Panc1 (cell line): ENCODE measurements around the gene ZNF664. TPM values are rescaled to one million over a fixed set of nuclear protein-coding genes. Genes with fewer than 3 reads are reported as not detected.

Experiments used
- ATAC-seq: fragments of 200-7000 bp; cut with Tn5 transposase; 2 replicates; pipeline ENCODE4 v1.9.1; 2020; ENCODE audit warnings: mild to moderate bottlenecking, moderate library complexity
- BruUV-seq: library from RNA; stranded (reverse); fragments of 400-500 nt; replicated peaks from 2 replicates; lab custom pipeline; 2021; lab: Mats Ljungman, UMichigan
- CTCF ChIA-PET: fragments of 300-600 bp; sonication (Branson Sonifier 250); formaldehyde crosslinking; loops from one replicate; lab custom pipeline; 2022; ENCODE audit warnings: antibody characterized with exemption; lab: Charles Lee
- POLR2A ChIA-PET: fragments of 300-600 bp; sonication (Branson Sonifier 250); formaldehyde crosslinking; loops from one replicate; lab custom pipeline; 2022; ENCODE audit warnings: antibody characterized with exemption; lab: Charles Lee
- DNase-seq: peaks from one replicate; pipeline ENCODE4 v3.0.0-alpha.2; 2010; ENCODE audit warnings: low read depth, low spot score
- H3K27ac ChIP-seq: 2 replicates; pipeline ENCODE4 v1.5.1; 2011; ENCODE audit warnings: mild to moderate bottlenecking, low read length, inconsistent platforms
- H3K27me3 ChIP-seq: fragments of 200-500 bp; sonication (Bioruptor generic); 2 replicates; pipeline ENCODE4 v1.6.0; 2014; ENCODE audit warnings: low read length, inconsistent platforms; ENCODE audit not compliant: control insufficient read depth, insufficient read depth
- H3K36me3 ChIP-seq: fragments of 200-500 bp; sonication (Bioruptor generic); 2 replicates; pipeline ENCODE4 v1.5.1; 2014; ENCODE audit warnings: inconsistent platforms, mild to moderate bottlenecking, low read length, moderate library complexity; ENCODE audit not compliant: control insufficient read depth, insufficient read depth
- H3K4me1 ChIP-seq: 2 replicates; pipeline ENCODE4 v1.5.1; 2011; ENCODE audit warnings: inconsistent platforms, mild to moderate bottlenecking, low read length, moderate library complexity; ENCODE audit not compliant: control insufficient read depth, insufficient read depth
- H3K4me3 ChIP-seq, 2 experiments: 2 replicates each; pipeline ENCODE4 v1.5.1; 2011 to 2012; ENCODE audit warnings: low read depth in 2 of 2, low read length in 2 of 2, mild to moderate bottlenecking in 2 of 2, inconsistent platforms in 1 of 2, moderate library complexity in 1 of 2
- H3K9me3 ChIP-seq: fragments of 200-500 bp; sonication (Bioruptor generic); 2 replicates; pipeline ENCODE4 v1.5.1; 2014; ENCODE audit warnings: low read depth, mild to moderate bottlenecking, inconsistent platforms, low read length, moderate library complexity; ENCODE audit not compliant: control insufficient read depth, insufficient read depth
- POLR2AphosphoS5 ChIP-seq: IDR thresholded peaks from 2 replicates; pipeline ENCODE4 v1.6.1; 2012; ENCODE audit warnings: mild to moderate bottlenecking, low read depth, low read length, moderate library complexity
- SIN3A ChIP-seq: IDR thresholded peaks from 2 replicates; pipeline ENCODE4 v1.6.1; 2012; ENCODE audit warnings: low read depth, mild to moderate bottlenecking, low read length, moderate library complexity, borderline replicate concordance; ENCODE audit not compliant: insufficient read depth
- TCF7L2 ChIP-seq: IDR thresholded peaks from 2 replicates; pipeline ENCODE4 v1.6.1; 2011; ENCODE audit warnings: mild to moderate bottlenecking, low read depth, low read length, inconsistent platforms
- in situ Hi-C: cut with HindIII; loops from 2 replicates; pipeline ENCODE4 v1.10.0; 2016; ENCODE audit warnings: low sequenced_read_pairs, low pct_unique_long_range_greater_than_20kb
- intact Hi-C: fragments of 100-400 bp; cut with micrococcal nuclease; formaldehyde crosslinking; loops from one replicate; pipeline ENCODE4 v1.10.0; 2022; ENCODE audit not compliant: unreplicated experiment
- total RNA-seq: library from RNA; stranded (reverse); gene quantifications from one replicate; pipeline ENCODE4 v1.2.1, GENCODE V29; 2021; ENCODE audit not compliant: unreplicated experiment
- TF ChIP-seq, protein P1 (sequence below), 2 experiments: IDR thresholded peaks; 2 replicates each; pipeline ENCODE4 v1.6.1; 2011 to 2012; ENCODE audit warnings: low read depth in 2 of 2, control low read depth in 1 of 2, low read length in 1 of 2, mild to moderate bottlenecking in 1 of 2, moderate library complexity in 1 of 2; ENCODE audit not compliant: insufficient read depth in 1 of 2
- TF ChIP-seq, protein P2 (sequence below): fragments of 450-650 bp; IDR thresholded peaks from 2 replicates; pipeline ENCODE4 v1.5.1; 2017; ENCODE audit warnings: mild to moderate bottlenecking

ZNF664 gene
- total RNA-seq, 1 experiment from 2014 or later: 115 TPM

DNA sequence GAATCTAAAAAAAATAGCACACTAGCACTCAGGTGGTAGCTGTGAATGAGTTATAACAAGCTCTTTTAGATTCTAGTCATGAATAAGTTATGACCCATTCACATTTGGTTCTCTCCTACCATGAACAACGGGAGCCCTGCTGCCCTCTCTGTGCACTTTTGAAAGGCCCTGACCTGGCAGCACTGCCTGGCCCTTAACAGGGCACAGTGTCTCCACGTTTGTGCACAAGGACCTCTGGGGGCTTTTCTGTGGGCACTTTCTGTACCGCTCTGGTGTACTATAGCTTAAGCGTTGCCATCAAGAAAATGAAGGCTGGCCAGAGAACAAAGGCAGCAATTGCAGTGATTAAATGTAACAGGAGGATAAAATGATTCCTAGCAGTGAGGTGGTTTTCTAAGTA is 21.5 kb upstream of the ZNF664 start:
- no peak for TF ChIP-seq TCF7L2
- TF ChIP-seq, protein P1, sequence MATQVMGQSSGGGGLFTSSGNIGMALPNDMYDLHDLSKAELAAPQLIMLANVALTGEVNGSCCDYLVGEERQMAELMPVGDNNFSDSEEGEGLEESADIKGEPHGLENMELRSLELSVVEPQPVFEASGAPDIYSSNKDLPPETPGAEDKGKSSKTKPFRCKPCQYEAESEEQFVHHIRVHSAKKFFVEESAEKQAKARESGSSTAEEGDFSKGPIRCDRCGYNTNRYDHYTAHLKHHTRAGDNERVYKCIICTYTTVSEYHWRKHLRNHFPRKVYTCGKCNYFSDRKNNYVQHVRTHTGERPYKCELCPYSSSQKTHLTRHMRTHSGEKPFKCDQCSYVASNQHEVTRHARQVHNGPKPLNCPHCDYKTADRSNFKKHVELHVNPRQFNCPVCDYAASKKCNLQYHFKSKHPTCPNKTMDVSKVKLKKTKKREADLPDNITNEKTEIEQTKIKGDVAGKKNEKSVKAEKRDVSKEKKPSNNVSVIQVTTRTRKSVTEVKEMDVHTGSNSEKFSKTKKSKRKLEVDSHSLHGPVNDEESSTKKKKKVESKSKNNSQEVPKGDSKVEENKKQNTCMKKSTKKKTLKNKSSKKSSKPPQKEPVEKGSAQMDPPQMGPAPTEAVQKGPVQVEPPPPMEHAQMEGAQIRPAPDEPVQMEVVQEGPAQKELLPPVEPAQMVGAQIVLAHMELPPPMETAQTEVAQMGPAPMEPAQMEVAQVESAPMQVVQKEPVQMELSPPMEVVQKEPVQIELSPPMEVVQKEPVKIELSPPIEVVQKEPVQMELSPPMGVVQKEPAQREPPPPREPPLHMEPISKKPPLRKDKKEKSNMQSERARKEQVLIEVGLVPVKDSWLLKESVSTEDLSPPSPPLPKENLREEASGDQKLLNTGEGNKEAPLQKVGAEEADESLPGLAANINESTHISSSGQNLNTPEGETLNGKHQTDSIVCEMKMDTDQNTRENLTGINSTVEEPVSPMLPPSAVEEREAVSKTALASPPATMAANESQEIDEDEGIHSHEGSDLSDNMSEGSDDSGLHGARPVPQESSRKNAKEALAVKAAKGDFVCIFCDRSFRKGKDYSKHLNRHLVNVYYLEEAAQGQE (IDR thresholded peaks at IDR 0.05; ENCODE audit: insufficient read depth in 1 of 2, low read depth in 2 of 2, low read length in 1 of 2): no peak
- TF ChIP-seq, protein P2, sequence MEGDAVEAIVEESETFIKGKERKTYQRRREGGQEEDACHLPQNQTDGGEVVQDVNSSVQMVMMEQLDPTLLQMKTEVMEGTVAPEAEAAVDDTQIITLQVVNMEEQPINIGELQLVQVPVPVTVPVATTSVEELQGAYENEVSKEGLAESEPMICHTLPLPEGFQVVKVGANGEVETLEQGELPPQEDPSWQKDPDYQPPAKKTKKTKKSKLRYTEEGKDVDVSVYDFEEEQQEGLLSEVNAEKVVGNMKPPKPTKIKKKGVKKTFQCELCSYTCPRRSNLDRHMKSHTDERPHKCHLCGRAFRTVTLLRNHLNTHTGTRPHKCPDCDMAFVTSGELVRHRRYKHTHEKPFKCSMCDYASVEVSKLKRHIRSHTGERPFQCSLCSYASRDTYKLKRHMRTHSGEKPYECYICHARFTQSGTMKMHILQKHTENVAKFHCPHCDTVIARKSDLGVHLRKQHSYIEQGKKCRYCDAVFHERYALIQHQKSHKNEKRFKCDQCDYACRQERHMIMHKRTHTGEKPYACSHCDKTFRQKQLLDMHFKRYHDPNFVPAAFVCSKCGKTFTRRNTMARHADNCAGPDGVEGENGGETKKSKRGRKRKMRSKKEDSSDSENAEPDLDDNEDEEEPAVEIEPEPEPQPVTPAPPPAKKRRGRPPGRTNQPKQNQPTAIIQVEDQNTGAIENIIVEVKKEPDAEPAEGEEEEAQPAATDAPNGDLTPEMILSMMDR: no peak
- TF ChIP-seq SIN3A: no peak
- no peak for TF ChIP-seq POLR2AphosphoS5
- Histone ChIP-seq H3K4me1 (no peaks in the 10 kb centered on the region; the same call in 1 of the 2 replicates), H3K27me3 (no peaks in the 10 kb centered on the region), H3K4me3 (no peak overlapping the region), H3K9me3 (no peaks in the 10 kb centered on the region), H3K36me3 (no peaks in the 10 kb centered on the region), H3K27ac (no peak overlapping the region)
- ATAC-seq (no peak), DNase-seq (no peak)
- CTCF ChIA-PET: no interaction called here
- POLR2A ChIA-PET: no interaction called here
- intact Hi-C loops: no loop called here
- no TSS peak for BruUV-seq
- in situ Hi-C loops: no loop called here

DNA sequence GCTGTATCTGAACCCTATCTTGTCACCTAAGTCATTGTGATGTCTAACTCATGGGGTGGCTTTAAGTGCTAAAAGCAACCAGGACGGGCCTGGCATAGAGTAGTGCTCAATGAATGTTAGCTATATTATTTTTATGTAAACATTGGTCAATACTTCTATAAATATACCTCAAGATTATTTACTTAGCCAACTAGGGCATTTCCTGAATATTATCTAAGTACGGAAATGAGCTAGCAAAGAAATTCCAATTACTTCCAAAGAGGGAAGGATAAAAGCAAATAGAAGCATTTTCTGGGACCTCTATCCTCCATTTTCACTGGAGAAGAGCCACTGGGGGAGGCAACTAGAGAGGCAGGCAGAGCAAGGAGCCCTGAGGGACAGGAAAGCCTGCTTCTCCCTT is 21.0 kb upstream of the ZNF664 start:
- no peaks in the 10 kb centered on the region for H3K27me3 ChIP-seq
- intact Hi-C loops (no loop called here), in situ Hi-C loops (no loop called here)
- no TSS peak for BruUV-seq
- H3K4me3 ChIP-seq: no peak overlapping the region
- H3K27ac ChIP-seq: no peak overlapping the region
- ChIA-PET POLR2A (no interaction called here), CTCF (no interaction called here)
- no peaks in the 10 kb centered on the region for H3K36me3 ChIP-seq
- no peak for TF ChIP-seq TCF7L2
- TF ChIP-seq SIN3A: no peak
- no peak for TF ChIP-seq POLR2AphosphoS5
- TF ChIP-seq, protein P2: no peak
- TF ChIP-seq, protein P1 (IDR thresholded peaks at IDR 0.05; ENCODE audit: insufficient read depth in 1 of 2, low read depth in 2 of 2, low read length in 1 of 2): no peak
- DNase-seq (no peak), ATAC-seq (no peak)
- H3K9me3 ChIP-seq: no peaks in the 10 kb centered on the region
- H3K4me1 ChIP-seq: no peaks in the 10 kb centered on the region; the same call in 1 of the 2 replicates
